T-helper 9 cell (primary cell): Measurements from ENCODE around the gene EXOC7.

Source experiments
- DNase-seq: peaks from one replicate; pipeline ENCODE4 v3.0.0-alpha.2; 2020

EXOC7 gene

DNA sequence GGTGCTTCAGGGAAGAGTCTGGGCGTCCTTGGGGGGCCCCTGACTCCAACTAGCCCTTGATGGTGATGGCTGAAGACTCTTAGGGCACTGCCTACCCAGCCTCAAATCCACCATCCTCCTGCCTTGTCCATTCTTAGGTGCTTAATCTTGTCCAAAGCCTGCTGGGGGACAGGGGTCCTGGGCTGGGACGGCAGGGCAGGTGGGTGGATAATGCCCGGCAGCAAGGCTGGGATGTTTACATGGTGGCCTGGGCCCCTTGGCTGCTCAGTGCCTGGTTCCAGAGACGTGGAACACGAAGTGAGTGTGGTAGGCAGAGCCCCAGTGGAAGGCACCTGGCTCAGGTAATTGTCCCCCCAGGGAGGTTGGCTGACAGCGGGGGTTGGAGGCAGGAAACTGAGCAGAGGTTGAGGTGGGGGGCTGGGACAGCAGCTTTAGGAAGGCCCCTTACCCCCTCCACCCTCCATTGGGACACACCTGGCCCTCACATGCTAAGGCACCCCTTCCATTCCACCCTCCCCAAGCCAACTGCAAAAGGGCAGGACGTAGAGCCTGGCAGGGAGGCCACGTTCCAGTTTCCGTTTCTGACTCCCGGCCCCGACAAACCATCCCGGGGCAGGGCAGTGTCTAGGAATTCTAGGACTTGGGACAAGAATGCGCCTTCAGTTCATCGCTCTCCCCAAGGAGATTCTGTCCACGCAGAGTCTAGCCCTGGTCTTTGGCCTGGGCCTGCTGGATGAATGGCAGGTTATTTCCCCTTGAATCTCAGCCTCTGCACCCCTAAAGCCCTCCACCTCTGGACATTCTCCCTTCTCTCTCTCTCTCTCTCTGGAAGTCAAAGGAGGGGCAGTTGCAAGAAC is 35.5 kb upstream of the EXOC7 start:
- no peak for DNase-seq

DNA sequence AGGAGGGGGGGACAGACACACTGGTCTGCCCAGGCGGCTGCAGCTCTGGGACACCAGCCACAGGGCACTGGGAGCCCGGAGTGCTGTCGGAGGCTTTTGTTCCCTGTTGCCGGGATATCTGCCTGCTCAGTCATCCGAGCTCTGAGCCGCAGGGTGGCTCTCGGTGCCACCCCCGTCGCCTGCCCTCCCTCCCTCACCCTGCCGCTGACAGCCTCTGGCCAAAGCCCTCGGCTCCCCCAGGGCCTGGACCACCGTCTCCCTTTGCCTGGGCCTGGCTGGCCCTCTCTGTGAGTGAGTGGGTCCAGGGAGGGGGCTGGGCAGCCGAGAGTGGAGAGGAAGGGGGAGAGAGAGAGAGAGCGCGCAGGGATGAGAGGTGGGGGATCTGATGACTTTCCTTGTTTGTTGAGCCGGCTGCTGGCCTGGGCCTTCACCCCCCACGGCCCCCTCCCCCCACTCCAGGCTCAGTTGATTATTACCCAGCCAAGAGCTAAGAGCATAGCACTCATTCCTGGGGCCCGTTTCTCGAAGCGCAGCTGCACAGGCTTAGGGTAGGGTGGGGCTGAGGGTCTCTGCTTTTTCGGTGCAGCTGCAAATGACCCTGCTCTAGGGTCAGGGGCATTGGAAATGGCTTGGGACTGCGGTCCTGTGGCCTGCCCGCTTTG is 34.8 kb upstream of the EXOC7 start:
- no peak for DNase-seq

DNA sequence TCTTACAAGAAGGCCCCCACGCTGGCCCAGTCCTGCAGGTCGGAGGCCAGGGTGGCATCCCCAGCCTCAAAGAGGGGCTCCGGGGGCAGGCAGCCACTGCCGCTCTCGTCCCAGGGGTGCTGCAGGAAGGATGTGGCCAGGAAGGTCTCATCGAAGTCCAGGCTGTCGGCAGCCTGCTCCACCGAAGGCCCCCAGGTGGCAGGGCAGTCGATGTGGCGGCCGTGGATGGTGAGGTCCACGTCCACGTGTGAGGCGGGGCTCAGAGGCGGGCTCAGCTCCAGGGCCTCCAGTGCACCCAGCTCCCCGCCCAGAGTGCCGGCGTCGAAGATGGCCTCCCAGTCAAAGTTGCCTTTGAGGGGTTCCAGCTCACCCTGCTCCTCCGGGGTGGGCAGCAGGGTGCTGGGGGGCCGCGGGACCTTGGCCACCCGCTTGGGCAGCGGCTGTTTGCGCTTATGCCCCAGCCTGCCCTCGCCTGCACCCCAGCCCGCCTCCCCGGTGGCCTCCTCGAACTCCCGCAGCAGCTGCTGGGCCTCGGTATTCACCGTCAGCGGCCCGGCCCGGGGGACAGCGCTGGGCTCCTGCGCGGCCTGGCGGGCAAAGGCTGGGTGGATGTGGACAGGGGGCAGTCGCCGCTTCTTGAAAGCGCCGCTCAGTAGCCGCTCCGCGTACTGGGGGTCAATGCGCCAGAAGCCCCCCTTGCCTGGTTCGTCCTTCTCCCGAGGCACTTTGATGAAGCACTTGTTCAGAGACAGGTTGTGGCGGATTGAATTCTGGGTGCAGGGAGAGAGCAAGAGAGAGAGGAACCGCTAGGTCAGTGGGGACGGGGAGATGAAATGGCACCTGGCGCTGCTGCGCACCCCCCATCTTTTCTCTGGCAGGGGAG is 34.0 kb upstream of the EXOC7 start:
- no peak for DNase-seq

DNA sequence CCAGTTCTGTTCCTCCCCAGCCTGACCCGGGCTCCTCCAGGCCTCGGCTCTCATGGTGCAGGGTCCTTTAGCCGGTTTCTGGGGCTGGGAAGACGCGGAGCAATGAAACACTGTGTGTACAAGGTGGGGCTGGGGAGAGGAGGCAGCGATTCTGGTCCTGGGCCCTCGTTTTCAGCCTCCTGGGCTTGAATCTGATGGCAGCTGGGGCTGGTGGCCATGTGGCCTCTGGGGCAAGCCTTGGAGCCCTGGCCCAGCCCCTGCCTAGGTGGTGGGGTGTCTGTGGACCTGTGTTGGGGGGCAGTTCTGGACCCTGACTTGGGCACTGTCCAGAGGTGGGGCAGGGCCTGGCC is 33.4 kb upstream of the EXOC7 start:
- no peak for DNase-seq

DNA sequence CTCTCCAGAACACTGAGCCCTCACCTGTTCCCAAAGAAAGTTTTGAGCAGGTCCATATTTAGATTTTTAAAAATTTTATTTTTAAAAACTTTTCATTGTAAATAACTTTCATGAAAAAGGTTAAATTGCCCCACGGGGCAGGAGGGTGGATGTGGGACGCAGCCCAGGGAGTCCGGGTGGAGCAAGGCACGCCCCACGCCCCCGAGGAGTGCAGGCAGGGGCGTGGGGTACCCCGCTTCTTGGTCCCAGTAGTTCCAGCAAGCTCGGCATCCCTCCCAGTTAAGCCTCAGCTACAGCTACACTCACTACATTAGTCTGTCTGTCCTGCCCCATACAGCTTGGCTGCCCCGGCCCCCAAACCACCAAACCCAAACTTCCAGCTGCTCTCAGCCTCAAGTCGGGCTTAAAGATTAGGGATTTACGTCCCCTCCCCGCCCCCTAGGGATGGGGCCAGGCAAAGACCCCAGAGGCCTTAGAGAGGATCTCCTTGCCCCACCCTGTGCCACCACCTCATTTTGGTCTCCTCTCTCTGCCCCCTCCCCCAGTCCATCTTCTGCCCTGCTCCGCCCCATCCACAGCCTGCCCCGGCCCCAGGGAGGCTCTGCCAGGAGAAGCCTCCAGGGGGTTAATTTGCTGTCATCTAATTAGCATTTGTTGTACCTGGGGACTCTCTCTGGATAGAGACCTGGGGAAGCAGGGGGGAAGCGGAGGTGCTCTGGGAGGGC is 32.9 kb upstream of the EXOC7 start:
- no peak for DNase-seq

DNA sequence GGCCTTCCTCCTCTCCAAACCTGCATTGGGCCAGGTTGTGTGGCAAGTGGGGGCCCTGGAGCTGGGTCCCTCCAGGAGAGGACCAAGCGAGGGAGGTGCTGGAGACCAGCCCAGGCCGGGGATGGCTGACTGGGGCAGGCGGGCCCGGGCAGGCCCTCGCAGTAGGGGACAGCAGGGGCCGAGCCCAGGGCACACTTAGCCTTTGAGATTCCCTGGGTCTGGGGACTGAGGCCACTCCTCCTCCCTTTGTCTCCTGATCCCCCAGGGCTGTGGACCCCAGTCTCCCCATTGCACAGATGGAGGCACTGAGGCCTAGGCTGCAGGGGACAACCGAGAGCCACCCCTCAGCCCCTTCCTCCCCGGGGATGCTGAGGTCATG is 32.2 kb upstream of the EXOC7 start:
- DNase-seq = no peak

DNA sequence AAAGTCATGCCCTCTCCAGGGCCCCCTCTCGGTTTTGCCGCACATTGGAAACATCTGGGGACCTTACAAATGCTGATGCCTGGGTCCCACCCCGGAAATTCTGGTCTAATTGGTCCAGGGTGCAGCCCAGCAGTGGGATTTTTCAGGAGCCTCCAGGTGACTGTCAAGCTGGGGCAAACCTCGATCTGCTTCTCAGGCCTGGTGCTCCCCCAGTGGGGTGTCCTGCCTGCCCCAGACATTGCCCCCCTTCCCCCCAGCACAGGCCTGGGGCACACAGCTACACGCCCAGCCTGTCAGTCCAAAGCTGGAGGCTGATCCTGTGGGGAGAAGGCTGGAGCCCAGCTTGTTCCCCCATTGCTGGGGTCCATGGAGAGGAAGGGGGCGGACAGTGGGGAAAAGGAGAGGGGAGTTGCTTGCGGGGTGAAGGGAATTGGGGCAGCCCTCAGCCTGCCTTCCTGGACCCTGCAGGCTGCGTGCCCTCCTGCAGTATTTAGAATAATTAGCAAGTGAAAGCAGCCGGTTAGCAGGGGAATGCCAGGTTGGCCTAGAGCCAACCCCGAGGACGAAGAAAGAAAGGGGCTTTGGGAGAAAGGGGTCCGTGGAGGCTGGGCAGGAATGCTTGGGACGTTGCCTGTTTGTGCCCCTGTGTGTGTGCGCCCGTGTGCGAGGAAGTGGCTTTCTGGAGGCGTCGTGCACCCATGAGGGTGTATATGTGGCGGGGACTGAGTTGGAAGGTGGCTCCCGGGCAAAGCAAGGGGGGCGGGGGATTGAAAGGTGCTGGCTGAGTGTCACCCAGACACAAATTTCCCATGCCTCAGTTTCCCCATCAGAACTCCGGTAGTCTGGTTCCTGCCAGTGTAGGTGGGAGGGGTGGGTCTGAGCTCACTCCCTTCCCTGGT is 31.6 kb upstream of the EXOC7 start:
- DNase-seq = no peak

DNA sequence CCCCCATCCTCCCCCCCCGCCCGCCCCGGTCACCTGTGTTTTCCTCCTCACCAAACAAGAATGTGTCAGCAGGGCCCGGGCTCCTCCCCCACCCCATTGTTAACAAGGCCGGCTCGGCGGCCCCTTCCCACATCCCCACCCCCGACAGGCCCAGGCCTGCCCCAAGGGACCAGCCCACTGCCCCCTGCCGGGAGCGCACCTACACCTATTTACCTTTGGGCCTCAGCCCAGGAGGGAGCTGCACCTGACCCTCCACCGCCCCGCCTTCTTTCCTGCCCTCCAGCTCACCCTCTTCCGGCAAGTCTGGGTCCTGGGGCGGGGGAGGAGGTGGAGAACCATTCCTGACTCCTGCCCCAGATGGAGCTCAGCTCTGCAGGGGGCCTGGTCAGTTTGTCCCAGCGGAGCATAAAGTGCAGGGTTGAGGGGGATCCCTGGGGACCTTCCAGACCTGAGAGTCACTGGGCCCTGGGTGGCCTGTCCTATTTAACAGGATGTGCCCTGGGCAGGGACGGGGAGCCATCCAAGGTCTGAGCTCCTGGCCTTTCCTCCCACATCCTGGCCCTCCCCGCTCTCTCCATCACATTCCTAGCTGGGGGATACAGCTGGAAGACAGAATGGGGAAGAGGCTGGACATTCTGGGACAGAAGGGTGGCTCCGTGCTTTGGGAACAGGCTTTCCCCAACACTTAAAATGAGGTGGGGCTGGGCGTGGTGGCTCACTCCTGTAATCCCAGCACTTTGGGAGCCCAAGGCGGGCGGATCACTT is 29.2 kb upstream of the EXOC7 start:
- DNase-seq = no peak

DNA sequence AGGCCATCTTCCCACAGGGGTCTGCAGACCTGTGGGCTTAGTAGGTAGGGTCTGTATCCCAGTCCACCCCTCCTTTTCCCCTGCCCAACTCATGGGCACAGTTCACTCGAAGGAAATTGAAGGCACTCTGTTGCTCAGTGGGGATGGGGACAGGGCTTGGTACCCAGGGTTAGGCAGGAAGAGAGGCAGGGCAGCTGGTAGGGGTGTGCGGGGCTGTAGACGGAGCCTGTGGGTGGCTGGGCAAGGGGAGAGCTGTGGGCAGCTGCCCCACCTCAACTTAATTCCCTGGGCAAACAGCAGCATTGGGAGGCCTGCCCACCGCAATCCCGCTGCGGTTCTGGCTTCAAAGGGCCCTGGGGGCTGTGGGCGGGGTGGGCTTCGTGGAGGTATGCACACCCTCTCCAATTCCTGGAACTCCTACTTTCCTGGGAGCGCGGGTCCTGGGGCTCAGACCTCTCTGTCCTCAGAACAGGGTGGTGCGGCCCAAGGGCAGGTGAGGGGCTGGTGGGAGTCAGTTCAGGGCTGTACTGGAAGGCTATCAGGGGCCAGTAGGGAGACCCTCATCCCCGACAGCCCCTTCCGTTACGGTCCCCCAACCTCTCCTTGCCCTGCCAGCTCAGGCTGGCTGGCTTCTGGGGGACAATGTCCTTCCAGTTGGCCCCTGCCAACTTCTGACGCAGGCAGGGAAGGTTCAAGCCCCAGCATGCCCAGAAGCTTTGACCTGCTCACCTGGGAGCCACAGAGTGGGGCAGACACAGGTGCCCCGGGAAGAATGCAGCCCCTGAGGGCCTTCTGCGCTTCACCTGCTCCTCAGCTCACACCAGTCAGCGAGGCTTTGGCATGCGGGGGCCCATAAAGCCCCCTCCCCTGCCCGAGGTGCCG is 28.3 kb upstream of the EXOC7 start:
- DNase-seq = no peak

DNA sequence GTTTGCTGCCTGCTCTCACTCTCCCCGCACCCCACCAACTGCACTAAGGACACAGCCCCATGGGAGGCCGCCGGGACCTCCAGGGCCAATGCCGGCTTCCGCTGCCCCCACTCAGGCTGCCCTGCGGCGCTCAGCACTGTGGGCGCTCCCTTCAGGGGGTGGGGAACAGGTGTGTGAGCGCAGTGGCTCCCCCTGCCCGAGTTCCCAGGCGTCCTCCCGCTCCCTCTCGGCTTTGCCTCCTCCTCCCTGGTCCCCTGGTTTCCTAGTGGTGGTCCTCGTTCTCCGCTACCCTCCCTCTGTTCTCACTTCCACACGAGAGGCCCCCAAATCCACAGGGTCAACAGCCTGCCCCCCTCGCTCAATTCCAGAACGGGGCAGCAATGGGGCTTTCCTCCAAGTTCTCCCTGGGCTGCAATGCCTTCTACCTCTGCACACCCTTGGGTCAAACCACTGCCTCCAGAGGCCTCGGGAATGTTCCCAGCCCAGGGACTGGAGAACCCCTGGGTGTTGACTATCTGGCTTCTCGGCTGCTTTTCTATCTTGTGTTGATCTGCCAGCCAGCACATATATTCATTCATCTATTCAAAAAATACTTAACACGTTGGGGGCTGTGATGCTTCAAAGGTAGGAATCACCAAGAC is 27.6 kb upstream of the EXOC7 start:
- no peak for DNase-seq

DNA sequence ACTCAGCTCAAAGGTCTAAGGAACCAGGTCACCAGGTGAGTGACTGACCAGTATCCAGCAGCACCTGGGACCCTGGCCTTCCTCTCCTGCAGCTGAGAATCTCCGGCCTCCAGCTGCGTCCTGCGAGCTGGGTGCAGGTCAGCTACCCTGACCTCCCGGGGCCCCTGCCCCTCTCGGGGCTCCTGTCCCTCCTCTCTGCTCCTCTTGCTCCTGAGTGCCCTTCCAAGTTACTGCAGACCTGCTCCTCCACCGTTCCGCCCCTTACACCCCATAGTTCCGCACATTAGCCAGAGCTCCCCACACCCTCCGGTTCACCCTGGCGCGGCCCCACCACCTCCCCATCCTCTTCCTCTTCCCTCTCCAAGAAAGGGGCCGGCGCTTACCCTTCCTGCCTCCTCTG is 26.9 kb upstream of the EXOC7 start:
- DNase-seq = no peak

DNA sequence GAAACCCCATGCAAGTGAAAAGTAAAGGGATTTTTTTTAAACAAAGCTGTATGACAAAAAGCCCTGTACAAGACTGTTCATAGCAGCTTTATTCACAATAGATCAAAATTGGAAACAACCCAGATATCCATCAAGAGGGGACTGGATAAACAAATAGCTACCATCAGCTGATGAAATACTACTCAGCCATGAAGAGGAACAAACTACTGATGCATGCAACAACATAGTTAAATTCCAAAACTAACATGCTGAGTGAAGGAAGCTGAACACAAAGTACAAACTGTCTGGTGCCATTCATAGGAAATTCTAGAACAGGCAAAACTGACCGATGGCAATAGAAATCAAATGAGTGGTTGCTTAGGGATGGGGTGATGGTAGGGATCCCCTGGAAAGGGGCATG is 22.3 kb upstream of the EXOC7 start:
- no peak for DNase-seq

DNA sequence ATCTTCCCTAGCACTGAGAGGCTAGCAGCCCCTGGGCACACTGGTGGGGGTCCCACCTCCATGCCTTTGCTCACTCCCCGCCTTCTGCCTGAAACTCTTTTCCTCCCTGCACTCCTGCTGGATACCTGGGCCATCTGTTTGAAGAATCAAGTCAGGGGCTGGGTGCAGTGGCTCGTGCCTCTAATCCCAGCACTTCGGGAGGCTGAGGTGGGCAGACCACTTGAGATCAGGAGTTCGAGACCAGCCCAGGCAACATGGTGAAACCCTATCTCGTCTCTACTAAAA is 21.7 kb upstream of the EXOC7 start:
- no peak for DNase-seq

DNA sequence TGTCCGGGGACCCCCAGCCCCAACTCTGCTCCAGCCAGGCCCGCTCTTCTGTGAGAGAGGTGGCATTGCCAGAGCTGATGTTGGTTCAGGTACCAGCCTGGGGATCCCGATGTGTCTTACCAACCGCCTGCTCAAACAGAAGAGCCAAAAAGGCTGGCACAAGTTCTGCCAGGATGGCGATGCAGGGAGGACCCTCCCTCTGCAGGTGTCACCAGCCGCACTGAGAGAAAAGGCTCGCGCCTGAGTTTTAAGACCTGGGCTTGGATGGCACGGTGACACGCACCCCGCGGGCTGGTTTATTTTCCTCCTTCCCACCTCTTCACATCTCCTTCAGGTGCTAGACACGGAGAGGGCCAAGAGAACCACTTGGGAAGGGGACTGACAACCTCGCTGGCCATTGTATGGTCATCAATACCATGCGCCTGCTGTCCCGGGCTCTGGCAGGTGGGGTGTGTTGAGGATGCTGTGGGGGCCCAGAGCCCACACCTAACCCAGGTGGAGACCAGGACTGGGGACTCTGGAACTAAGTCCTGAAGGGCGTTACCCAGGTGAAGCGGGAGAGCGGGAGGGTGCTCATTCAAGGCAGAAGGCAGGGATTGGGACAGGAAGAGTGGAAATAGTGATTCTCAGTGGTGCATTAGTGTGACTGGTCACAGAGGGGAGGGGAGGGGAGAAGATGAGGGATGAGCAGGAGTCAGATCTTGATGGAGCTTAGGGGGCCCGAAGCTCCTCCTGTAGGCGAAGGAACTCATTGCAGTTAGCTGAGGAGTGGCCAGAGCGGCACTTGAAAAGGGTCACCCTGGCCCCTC is 21.2 kb upstream of the EXOC7 start:
- no peak for DNase-seq

DNA sequence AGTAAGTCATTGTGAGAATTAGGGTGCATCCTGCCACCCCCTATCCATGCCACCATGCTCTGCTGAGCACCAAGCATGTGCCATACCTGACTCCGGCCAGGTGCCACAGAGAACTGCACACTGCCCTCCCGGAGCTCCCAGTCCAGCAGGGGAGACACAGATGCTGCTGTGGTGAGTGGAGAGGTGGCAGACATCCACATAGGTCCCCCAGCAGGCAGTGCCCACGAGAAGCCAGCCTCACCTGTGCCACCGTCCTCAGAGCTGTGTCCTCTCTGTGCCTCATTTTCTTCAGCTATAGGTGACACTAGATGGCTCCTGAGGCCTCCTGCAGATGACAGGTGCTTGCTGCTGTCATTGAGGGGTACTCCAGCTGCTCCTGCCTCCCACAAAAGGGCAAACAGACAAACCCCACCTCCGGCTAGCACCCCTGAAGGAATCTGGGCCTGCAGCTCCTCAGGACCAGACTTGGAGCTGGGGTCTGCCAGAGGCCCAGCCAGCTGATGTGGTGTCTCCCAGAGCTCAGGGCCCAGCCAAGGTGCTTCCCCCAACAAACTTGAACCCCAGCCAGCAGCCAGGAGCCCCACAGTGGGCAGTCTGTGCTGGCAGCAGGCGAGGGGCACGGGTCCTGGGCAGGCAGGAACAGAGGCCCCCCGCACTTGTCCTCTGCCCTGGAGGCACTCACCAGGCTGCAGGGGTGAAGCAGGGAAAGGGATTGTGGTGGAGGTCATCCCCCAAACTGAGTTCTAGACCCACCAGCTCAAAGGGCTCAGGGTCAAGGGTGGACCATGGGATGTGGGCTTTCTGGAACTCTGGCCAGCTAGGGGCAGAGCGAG is 20.4 kb upstream of the EXOC7 start:
- DNase-seq = no peak

DNA sequence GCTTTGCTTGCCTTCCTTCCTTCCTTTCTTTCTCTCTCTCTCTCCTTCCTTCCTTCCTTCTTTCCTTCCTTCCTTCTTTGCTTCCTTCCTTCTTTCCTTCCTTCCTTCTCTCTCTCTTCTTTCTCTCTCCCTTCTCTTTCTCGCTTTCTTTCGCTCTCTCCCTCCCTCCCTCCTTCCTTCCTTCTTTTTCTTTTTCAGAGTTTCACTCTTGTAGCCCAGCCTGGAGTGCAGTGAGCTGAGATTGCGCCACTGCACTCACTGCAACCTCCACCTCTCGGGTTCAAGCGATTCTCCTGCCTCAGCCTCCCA is 19.6 kb upstream of the EXOC7 start:
- no peak for DNase-seq

DNA sequence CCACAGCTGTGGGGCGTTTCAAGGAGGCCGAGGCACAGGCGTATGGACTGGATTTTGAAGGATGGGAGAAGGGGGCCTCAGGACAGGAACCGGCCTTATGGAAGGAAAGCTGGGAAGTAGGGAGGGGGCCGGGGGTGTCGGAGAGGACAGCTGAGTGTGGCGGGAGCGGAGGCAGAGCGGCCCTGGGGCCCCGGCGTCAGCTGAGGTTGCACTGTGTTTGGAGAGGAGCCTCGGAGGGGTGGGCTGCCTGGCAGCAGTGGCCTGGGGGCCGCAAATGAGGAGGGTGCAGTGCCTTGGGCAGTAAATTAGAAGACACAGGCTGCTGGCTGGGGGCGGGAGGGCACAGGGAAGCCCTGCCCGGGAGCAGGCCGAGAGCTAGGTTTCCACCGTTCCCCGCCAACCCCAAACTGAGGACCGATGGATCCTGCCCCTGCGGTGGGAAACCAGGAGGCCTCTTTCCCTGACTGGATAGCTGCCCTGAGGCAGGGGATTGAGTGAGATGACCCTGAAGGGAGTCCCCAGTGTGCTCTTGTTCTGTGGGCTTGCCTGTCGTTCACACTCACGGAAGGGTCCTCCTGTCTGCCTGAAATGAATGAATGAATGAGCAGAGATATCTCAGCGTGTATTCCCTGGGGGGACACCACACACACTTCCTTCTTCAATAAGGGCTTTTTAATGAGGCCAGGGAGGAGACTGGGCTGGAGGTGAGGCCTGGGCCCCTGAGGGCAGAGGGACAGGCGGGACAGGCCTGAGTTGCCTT is 19.0 kb upstream of the EXOC7 start:
- no peak for DNase-seq
